OCI-LY1 (cell line): Measurements from ENCODE around the gene D2HGDH.

ENCODE experiments used
- EZH2 ChIP-seq: fragments of 200-600 bp; sonication (generic), shearing (Covaris generic); IDR thresholded peaks from 2 replicates; pipeline ENCODE4 v1.8.0; 2017; ENCODE audit warnings: borderline replicate concordance, mixed run types, mild to moderate bottlenecking, antibody characterized with exemption, low read length, moderate library complexity, mixed read lengths
- TF ChIP-seq, protein P1 (sequence below): fragments of 200-600 bp; sonication (generic), shearing (Covaris generic); IDR thresholded peaks from 2 replicates; pipeline ENCODE4 v1.5.1; 2017; ENCODE audit warnings: mild to moderate bottlenecking, antibody characterized with exemption, low read length, moderate library complexity, mixed read lengths

DNA sequence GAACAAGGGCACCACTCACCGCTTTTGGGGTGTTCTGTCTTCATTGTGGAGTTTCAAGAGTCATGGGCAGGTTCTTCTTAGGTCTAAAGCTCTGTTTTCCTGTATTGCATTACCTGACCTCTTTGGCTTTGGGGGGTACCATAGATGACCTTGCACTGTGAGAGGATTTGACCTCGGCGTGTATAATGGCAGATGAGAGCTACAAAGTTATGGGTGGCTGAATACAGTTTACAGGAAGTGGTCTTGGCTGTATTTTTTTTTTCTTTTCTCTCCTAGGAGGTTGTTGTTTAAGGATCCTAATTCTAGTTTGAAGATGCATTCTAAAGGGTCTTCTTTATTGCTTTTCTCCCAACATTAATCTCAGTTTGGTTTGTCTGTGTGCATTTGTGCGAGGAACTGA, 53.7 kb downstream of the D2HGDH start:
- TF ChIP-seq, protein P1, sequence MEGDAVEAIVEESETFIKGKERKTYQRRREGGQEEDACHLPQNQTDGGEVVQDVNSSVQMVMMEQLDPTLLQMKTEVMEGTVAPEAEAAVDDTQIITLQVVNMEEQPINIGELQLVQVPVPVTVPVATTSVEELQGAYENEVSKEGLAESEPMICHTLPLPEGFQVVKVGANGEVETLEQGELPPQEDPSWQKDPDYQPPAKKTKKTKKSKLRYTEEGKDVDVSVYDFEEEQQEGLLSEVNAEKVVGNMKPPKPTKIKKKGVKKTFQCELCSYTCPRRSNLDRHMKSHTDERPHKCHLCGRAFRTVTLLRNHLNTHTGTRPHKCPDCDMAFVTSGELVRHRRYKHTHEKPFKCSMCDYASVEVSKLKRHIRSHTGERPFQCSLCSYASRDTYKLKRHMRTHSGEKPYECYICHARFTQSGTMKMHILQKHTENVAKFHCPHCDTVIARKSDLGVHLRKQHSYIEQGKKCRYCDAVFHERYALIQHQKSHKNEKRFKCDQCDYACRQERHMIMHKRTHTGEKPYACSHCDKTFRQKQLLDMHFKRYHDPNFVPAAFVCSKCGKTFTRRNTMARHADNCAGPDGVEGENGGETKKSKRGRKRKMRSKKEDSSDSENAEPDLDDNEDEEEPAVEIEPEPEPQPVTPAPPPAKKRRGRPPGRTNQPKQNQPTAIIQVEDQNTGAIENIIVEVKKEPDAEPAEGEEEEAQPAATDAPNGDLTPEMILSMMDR: no peak
- no peak for TF ChIP-seq EZH2
